HEK293T (cell line): ENCODE results near the gene BSPRY.

Experiments
- BHLHE40 ChIP-seq: fragments of 450-650 bp; IDR thresholded peaks from 2 replicates; pipeline ENCODE4 v1.6.1; 2016; ENCODE audit warnings: mild to moderate bottlenecking, moderate library complexity, borderline replicate concordance
- CTBP1 ChIP-seq: fragments of 450-650 bp; IDR thresholded peaks from 2 replicates; pipeline ENCODE4 v1.6.1; 2016; ENCODE audit warnings: borderline replicate concordance
- FOXA1 ChIP-seq: fragments of 450-650 bp; IDR thresholded peaks from 2 replicates; pipeline ENCODE4 v1.6.1; 2016; ENCODE audit warnings: mild to moderate bottlenecking
- FOXK2 ChIP-seq: fragments of 450-650 bp; IDR thresholded peaks from 2 replicates; pipeline ENCODE4 v1.6.1; 2016; ENCODE audit warnings: mild to moderate bottlenecking
- FOXM1 ChIP-seq: fragments of 450-650 bp; IDR thresholded peaks from 2 replicates; pipeline ENCODE4 v1.6.1; 2017; ENCODE audit warnings: mild to moderate bottlenecking, borderline replicate concordance
- HDGF ChIP-seq: fragments of 450-650 bp; IDR thresholded peaks from 2 replicates; pipeline ENCODE4 v1.6.1; 2017; ENCODE audit warnings: antibody characterized with exemption, borderline replicate concordance

GRCh38 chr9:113397203-113397631 is 47.9 kb downstream of the BSPRY start:
- no peak for TF ChIP-seq HDGF
- TF ChIP-seq BHLHE40, result no peak
- TF ChIP-seq FOXM1, result no peak
- no peak for TF ChIP-seq CTBP1
- no peak for TF ChIP-seq FOXK2
- TF ChIP-seq FOXA1, result no peak
